Lower leg skin (tissue), 3 donors: Measurements from ENCODE around the gene DKKL1.

Source experiments
- POLR2A ChIP-seq, 2 donors: fragments of 450-650 bp; IDR thresholded peaks; one replicate each; pipeline ENCODE4 v1.6.1; 2016 to 2017; ENCODE audit warnings: antibody characterized with exemption in 2 of 2, mild to moderate bottlenecking in 1 of 2, moderate library complexity in 1 of 2
- TF ChIP-seq, protein P1 (sequence below), 3 donors: fragments of 450-650 bp; IDR thresholded peaks; one replicate each; pipeline ENCODE4 v1.5.1; 2016; ENCODE audit warnings: antibody characterized with exemption in 3 of 3, mild to moderate bottlenecking in 3 of 3, moderate library complexity in 2 of 3

DNA sequence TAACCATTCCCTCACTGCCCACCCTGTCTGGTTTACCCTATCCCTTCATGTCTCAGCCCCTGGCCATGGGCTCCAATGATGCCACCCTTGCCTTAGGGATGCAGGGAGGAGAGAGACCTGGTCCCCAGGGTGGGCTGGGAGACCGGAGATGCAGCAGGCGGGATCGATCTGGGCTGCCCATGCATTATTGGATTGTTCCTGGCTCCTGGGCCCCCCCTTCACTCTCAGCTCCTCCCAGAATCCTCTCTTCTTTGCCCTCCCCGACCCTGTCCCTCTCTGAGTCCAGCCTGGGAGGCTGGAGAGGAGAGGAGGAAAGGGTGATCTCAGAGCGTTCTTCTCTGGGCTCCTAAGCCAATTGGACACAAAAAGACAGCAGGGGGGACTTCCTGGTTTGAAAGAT, 30.2 kb downstream of the DKKL1 start:
- TF ChIP-seq, protein P1, sequence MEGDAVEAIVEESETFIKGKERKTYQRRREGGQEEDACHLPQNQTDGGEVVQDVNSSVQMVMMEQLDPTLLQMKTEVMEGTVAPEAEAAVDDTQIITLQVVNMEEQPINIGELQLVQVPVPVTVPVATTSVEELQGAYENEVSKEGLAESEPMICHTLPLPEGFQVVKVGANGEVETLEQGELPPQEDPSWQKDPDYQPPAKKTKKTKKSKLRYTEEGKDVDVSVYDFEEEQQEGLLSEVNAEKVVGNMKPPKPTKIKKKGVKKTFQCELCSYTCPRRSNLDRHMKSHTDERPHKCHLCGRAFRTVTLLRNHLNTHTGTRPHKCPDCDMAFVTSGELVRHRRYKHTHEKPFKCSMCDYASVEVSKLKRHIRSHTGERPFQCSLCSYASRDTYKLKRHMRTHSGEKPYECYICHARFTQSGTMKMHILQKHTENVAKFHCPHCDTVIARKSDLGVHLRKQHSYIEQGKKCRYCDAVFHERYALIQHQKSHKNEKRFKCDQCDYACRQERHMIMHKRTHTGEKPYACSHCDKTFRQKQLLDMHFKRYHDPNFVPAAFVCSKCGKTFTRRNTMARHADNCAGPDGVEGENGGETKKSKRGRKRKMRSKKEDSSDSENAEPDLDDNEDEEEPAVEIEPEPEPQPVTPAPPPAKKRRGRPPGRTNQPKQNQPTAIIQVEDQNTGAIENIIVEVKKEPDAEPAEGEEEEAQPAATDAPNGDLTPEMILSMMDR (IDR thresholded peaks at IDR 0.05): no peak
- no peak for TF ChIP-seq POLR2A (IDR thresholded peaks at IDR 0.05)
